HuH-7 (cell line): ENCODE data around the gene FNDC3B.
"Not testable (repeated sequence)": the region's sequence is repeated elsewhere in the genome, so short reads cannot be mapped to it uniquely, and the experiment has no call there.

Experiments
- DNase-seq: peaks from one replicate; pipeline ENCODE4 v3.0.0; 2011; ENCODE audit warnings: low spot score

FNDC3B gene

GRCh38 chr3:172341482-172342059 is 302.2 kb downstream of the FNDC3B start:
- DNase-seq: peak; percentile 28

DNA sequence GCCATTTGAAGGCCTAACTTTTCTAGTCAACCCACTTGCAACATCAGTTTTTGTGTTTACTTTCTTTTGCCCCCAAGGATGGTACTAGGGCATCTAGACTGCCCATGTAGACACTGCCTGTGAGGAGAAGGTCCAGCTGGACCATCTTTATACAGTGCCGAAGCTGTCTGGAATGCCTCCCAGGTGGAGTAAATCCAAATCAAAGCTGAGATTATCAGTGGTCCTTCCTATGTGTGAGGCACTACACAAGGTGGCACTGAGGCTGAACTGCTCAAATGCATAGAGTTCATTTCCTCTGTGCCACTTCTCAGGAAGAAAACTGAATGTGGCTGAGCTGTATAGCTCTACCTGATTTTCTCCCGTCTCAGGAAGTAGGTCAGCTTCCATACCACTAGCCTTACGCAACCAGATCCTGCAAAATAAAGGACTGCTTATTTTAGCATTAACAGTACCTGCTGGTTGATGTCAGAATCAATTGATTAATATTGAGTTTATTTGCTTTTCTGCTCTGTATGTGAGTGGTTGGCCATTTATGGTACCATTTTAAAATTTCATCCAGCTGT is 302.8 kb downstream of the FNDC3B start:
- no peak for DNase-seq

DNA sequence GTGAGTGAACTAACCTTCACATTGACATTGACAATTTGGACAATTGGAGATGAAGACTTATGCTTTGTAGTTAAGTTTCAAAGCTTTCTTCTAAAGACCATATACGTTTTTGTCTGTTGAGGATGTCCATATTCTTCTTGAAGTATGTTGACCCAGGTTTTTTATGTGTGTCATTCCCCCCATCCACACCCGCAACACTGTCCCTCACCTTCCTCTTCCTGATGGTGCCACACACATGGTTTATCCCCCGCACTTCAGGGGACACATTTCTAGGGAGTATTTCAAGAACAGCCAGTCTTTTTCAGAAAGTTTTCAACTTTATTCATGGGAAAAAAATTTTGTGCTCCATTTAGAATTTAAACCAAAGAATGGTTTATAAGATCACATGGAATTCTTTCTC is 303.7 kb downstream of the FNDC3B start:
- DNase-seq: no peak

GRCh38 chr3:172343979-172344378 is 304.6 kb downstream of the FNDC3B start:
- DNase-seq: no peak

DNA sequence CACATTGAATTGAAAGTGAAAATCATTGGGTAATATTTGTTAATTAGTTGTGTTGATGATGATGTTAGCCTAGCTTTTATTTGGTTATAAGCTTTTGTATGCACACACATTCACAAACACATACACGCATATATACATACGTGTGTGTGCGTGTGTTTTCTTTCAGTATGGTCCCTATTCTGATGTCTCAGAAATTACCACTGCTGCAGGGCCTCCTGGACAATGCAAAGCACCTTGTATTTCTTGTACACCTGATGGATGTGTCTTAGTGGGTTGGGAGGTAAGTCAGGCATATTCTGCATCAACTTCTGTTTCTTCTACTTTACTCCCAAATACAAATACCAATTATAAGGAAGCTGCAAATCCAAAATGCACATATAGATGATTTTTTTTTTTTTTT is 306.8 kb downstream of the FNDC3B start:
- DNase-seq: no peak

DNA sequence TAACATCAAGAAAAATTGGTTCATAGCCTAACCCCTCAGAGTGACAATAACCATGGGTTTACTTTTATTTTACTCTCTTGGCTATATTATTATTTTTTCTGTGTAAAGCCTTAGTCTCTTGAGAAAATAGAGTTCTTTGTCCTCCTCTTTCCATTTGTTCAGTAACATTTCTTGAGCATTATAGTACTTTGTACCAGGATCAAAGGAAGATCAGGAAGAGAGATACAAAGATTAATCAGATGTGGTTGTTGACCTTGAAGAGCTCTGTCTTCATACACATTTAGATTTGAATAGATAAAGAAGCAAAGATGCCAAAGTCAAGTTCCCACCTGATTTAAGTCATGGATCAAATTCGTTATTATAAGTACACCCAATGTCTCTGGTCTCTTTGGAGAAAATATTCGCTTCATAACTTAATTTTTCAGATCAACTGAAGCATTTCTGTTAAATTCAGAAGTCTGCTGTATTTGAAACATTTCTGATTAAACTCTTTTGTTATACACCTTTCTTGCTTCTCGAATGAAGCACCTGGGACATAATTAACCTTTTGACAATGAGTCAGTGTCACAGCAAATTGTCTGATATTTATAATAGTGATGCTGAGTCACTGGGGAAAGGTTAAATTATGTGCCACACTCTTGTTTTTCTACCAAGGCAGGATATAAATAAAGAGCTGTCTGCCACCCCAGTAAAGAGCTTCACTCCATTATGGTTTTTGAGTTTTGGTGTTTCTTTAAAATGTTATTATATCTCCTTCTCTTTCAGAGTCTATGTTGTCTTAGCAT is 308.7 kb downstream of the FNDC3B start:
- DNase-seq: no peak

DNA sequence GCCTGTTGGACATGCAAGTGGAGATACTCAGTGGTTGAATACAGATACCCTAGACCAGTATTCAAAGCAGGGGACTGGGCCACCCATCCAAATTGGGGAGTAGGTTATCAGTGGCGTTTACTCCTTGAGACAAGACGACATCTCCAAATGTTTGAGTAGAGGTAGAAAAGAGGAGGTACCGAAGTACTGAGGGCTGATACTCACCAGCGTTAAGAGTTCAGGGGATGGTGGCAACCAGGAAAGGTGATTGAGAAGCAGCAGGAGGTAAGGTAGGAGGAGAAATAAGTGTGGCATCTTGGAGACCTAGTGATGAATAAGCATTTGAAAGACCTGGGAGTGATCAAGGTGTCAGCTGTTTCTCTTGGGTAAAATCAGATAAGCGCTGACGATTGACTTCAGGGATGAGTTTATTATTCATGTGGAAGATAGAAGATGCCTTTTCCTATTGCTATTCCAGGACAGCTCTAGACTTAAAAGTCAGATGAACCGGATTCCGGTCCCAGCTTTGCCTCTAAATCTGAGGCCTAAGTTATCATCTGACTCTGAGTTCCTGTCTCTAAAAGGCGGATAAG is 312.6 kb downstream of the FNDC3B start:
- no peak for DNase-seq

DNA sequence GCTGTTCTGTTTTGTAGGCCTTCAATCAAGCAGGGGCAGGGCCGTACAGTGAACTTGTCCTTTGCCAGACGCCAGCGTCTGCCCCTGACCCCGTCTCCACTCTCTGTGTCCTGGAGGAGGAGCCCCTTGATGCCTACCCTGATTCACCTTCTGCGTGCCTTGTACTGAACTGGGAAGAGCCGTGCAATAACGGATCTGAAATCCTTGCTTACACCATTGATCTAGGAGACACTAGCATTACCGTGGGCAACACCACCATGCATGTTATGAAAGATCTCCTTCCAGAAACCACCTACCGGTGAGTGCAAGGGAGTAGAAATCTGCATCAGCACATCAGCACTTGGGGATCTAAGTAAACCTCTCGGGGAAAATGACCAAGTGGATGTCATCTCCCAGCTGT is 313.4 kb downstream of the FNDC3B start:
- no peak for DNase-seq

DNA sequence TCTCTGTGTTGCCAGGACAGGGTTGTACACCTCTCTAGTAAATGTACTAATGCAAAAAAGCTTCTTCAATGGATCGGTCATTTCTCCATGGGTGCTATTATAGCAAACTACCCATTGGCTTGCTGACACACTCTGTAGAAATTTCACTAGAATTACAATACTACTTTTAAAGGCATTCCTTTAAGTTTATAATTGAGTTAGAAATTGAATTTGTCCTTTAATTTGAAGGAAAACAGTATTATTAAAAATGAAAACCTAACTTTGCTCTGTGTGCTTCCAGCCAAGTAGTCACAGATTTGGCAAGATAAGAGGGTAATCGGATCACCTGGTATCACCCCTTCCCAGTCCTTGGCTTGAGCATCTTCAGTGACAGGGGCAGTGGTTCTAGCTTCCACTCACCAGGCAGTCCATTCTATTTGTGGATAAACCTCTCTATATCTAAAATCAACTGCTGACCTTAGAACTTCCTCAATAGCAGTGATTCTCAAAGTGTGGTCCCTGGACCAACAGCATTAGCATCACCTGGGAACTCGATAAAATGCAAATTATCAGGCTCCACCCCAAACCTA is 315.6 kb downstream of the FNDC3B start:
- DNase-seq: no peak

DNA sequence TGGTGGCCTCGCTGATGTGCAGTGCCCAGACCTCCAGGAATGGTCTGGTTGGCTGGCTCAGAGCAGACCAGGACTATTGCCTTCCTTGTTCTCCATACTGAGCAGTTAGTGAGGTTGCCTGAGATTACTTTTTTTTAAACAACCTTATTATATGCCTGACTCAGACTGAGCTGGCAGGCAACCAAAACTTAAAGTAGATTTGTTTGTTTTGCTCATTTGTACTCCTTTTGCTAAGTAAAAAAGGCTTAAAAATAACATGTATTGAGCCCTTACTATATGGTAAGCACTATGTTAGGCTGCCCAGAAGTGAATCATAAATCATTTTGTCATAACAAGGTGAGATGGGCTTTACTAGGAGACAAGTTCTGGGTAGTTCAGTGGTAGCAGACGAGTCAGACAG is 316.5 kb downstream of the FNDC3B start:
- no peak for DNase-seq

DNA sequence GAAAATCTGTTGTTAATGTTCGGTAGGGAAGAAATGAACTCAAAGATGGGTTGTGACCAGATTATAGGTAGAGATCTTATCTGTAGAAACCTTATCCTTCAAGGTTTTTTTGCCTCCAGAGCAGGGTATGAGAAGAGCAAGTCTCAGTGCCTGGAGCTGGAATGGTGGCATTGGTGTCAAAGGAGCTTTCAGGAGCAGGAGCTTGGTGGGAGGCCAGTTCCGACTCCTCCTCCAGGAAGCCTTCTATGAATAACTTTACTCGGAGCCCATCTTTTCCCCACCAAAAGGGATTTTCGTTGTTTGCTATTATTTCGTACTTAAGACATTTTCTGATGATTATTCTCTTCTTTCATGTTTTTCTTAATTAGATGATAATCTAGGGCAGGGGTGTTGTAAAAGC is 317.0 kb downstream of the FNDC3B start:
- DNase-seq: no peak

DNA sequence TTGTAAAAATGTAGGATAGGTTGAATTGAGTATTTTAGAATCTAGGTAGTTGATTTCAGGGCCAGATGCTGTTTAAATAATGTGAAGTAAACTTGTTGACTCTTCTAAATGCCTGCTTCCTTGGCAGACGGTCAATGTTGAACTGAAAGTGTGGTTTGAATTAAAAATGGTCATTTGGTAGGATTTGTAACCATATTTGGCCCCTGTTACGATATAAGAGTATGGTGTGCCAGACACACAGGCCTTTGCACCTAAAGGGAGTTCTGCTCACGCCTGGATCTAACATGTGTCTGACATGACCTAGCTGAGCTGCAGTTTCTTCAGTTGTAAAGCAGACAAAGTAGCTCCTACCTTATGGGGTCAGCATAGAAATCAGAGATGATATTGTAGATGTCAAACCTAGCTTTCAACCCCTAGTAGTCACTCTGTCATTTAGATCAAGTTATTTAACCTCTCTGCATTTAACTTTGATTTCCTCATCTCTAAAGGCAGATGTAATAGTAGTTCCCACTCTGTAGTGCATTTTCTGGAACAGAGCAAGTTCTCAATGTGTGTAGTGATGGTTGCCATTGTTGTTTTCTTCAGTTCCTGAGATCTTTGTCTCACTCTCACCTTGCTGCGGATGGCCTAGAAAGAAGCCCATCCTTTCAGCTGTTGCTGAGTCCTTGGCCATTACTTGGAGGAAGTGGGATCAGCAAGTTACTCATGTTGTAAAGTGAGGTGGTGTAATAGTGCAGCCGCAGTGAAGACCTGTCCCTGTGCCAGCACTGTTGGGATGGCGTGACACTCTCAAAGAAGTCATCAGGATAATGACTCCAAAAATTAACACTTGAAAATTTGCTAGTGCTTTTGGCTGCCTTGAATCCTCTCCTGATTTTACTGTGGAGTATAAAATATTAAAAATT is 318.7 kb downstream of the FNDC3B start:
- no peak for DNase-seq

DNA sequence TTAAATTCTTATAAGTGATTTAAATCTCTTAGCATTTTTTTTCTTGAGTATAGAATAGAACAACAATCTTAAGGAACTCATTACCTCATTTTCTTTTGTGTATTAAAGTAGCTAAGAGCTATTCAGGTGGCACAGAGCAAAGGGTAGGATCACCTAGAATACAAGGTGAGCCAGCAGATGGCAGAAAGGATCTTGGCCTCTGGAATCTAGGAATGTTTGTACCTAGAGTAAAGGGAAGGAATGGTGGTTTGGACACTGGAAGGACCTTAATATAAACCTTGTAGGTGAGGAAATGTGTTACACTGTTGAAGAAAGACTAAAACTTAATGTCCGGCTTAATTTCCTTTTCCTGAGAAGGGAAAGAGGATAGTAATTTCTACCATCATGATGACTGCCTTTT is 319.9 kb downstream of the FNDC3B start:
- no peak for DNase-seq

- DNase-seq: no peak
Observed at GRCh38 chr3:172359996-172360395, 320.6 kb downstream of the FNDC3B start.

GRCh38 chr3:172362583-172362982 is 323.2 kb downstream of the FNDC3B start:
- DNase-seq: no peak

DNA sequence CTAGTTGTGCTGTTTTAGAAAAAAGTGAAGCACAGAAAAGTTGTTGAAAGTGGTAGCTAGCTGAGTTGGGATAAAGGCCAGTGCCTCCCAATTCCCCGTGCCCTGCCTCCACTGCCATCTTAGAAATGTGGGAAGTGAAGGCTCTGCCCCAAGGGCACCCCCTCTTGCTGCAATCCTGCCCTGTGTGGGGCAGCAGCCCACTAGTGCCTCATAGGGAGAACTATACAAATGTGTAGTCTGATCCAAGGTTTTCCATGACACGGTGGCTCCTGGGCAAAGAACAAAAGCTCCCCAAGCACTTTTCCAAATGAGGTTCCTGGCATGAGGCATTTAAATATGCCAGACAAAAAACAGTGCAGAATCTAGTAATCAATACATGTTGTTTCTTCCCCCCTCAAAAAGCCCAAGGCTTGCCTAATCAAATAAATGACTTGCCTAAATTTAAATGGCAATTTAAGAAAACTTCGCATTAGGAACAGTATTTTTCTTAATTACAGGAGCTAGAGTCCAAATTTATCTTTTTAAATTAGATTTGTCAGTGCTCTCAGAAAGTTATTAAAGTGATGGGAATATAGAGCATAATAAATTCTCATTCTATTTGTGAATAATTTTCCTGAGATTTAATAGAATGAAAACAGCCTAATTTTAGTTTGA is 325.1 kb downstream of the FNDC3B start:
- no peak for DNase-seq

DNA sequence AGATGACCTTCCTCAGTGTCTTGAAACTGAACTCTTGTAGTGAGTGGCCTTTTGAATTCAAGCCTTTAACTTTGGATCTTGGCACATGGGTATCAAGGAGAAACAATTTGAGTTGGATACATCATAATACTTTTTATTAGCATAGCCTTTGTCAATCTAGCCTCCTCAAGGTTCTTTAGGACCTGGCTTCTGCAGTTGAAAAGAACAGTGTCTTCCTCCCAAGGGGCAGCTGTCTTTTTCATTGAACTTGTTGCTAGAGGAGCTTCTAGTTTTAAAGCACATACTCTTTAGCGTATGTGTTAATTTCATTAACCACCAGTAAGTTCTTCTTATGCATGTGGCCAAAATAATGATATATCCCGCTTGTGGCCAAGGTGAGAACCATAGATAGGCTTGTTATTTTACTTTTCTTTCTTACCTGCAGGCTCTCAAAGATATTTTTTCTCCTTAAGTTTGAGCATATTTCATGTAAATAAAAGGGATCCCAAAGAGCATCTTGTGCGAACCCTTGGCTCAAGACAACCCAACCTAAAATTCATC is 325.7 kb downstream of the FNDC3B start:
- DNase-seq: no peak

DNA sequence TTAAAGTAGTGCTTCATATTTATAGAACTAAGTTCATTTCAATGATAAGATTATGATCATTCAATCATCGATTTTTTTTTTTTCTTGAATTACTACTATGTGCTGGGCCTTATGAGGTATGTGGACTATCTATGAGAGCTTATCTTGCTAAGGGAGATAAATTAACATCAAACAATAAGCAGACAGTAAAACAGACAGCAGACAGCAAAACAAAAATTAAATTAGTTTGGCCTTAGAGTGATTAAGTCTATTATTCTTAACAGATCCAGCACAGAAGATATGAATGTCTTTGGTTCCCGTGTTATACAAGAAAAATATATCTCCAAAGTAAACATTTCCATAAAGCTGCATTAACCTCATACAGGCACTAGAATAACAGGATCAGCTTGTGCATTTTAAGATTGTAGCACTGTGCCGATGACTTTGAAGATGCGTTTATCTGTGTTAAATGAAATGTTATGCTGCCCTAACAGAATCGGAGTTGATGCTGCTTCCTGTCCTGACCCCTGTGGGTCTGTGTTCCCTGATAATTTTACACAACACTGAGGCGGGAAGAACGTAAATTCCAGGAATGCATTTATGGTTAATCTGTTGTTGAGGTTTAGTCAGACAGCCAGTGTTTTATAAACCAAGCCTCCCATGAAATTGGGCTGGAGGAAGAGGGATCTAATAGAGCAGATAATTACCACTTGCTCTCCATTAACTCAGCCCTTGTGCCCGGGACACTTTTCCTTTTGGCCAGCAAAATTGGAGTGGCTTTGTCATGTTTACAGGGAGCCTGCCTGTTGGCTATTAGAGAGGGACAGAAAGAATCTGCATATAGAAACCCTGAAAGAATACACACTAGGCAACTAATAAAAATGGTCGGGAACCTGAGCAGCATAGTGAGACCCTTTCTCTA is 328.1 kb downstream of the FNDC3B start:
- no peak for DNase-seq

DNA sequence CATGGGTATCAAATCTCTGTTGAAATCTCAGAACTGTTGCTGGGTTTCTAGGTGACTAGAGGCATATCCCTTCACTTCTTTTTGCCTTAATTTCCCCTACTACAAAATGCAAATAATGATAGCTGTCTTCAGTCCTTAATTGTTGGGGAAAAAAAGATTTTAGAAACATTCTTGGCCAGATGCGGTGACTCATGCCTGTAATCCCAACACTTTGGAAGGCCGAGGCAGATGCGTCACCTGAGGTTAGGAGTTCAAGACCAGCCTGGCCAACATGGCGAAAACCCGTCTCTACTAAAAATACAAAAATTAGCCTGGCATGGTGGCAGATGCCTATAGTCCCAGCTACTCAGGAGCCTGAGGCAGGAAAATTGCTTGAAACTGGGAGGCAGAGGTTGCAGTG is 329.2 kb downstream of the FNDC3B start:
- DNase-seq: not testable (repeated sequence)
